Measurements from ENCODE around the gene KHK. TPM values are rescaled to one million over a fixed set of nuclear protein-coding genes. Genes with fewer than 3 reads are reported as not detected.

KHK gene
- total RNA-seq, 8 experiments from 2014 or later, result 0.72 to 5.4 (median 3.4) TPM

DNA sequence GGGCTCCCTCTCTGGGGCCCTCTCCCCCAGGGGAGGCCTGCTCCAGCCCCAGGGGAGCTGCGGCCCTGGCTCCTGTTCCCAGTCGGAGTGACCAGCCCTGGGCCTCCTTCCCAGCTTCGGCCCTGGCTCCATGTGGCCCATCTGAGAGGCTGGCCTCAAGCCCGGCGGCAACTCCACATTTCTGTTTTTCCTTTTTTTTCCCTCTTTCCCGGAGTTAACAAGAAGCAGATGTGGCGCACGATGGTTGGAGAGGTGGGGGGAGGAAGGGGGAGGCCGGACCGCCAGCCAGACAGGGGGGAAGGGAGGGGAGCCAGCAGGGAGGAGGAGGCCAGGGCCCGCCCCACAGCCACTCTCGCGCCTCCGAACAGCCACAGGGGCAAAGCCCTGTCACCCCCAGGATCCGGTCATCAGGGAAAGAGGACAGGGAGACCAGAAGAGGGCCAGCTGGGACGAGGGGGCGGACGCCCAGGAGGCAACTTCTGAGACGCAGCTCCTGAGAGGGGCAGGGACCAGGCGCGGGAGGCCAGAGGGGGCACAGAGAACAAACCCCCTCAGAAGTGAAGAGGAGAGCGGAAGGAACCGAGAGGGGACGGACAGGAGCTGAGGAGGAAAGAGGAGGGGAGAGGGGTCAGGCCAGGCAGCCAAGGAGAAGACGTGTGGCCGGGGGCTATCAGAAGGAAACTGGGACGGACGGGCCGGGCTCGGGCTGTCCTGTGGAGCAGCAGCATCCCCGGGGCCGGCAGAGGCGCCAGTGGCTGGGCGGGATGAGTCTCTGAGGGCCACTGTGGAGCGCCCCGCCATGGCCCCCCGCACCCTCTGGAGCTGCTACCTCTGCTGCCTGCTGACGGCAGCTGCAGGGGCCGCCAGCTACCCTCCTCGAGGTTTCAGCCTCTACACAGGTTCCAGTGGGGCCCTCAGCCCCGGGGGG is 8.0 kb upstream of the KHK start, which contains the start of gene EMILIN1:
EMILIN1 (plus strand) TSS at position 349 of the 928 bp plus-strand sequence; CDS start at position 800, 451 bp downstream.
- in situ Hi-C loops (cut with MboI; ENCODE audit: low pct_unique_long_range_greater_than_20kb in 2 of 9, low sequenced_read_pairs in 9 of 9, unreplicated experiment in 9 of 9), result loop anchor here in 2 of 9 experiments (25.0 kb wide), 2 partner anchors 116 to 134 kb away; partner anchors contain the start of genes ATRAID (in 1 of the 2), CAD (in 1 of the 2), MAPRE3 (in 1 of the 2) and SLC5A6 (in 1 of the 2)
- peak in 6 of 8 experiments; percentile 2 to 68 (median 38) for ATAC-seq (replicated peaks in 6 of 8)
- H3K27ac ChIP-seq, result peak within 1 kb of the TSS in 1 of 2 donors; percentile 50
- peaks cover 33 to 34% of the 10 kb centered on the region in 2 donors for H3K4me1 ChIP-seq (replicated peaks in 1 of 2)
- no peak within 1 kb of the TSS for H3K4me3 ChIP-seq
- WGBS, 10 experiments, result 0% methylated on average over 1 of the region's 41 CpGs; no CpG with 5 or more reads in 9 of the 10 experiments

DNA sequence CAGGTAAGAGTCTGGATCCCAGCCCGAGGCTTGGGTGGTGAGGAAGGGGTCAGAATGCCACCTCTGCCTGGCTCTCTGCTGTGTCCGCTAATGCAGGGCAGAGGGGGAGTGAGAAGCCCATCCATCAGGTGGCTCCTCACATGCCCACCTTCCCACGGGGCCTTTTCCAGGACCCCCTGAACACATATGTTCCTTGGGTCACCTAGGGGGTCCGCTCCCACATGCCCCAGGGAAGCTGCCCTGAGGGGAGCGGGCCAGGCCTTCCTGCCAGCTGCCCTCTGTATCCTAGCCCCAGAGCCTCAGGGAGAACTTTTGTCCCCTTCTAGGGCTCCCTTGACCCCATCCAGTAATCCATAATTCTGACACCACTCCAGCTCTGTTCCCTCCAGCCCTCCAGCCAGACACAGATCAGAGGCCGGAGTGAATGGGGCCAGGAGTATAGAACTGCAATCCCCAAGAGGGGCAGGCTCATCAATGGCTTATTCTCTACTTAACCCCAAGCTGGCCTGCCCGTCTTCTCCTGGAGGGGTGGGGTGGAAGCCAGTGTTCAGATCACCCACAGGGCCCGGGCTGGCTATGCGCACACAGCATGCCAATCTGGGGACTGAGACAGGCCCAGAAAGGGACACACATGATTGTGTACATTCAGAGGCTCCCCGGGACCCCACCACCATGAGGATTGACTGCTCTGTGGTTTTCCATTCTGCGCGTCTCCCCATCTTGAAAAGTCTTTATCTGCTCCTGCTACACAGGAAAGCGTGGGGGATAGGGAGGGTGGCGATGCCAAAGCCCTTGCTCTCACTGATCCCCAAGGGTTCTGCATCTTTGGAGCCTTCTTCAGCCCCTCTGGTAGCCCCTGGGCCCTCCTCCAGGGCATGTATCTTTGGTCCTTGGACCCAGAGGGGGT is 7.1 kb upstream of the KHK start:
- in situ Hi-C loops (cut with MboI; ENCODE audit: low pct_unique_long_range_greater_than_20kb in 2 of 9, low sequenced_read_pairs in 9 of 9, unreplicated experiment in 9 of 9), result loop anchor here in 2 of 9 experiments (25.0 kb wide), 2 partner anchors 117 to 133 kb away; partner anchors contain the start of genes ATRAID (in 1 of the 2), CAD (in 1 of the 2), MAPRE3 (in 1 of the 2) and SLC5A6 (in 1 of the 2)
- H3K27ac ChIP-seq, result peak overlapping the region; percentile 15 to 50
- H3K4me3 ChIP-seq, result no peak overlapping the region
- 0 to 90% (median 54%) methylated on average over 1 to 4 of the region's 14 CpGs; no CpG with 5 or more reads in 5 of the 10 experiments for WGBS, 10 experiments
- H3K4me1 ChIP-seq (replicated peaks in 1 of 2), result peaks cover 33 to 34% of the 10 kb centered on the region in 2 donors
- ATAC-seq (replicated peaks in 6 of 8), result no peak

DNA sequence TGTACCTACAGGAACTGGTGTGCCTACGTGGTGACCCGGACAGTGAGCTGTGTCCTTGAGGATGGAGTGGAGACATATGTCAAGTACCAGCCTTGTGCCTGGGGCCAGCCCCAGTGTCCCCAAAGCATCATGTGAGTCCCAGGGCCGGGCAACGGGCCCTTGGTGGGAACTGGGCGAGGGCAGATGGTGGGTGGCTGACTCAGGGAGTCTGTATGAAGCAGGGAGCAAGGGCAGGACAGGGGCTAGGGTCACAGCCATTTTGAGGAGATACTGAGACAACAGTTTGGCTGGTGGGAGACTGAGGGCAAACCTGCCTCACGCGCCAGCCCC is 6.5 kb upstream of the KHK start:
- Histone ChIP-seq H3K4me1 (replicated peaks in 1 of 2) (peaks cover 36 to 38% of the 10 kb centered on the region in 2 donors), H3K4me3 (no peak overlapping the region), H3K27ac (no peak overlapping the region)
- 20 to 100% (median 84%) methylated on average over 1 to 5 of the region's 7 CpGs; no CpG with 5 or more reads in 6 of the 10 experiments for WGBS, 10 experiments
- ATAC-seq (replicated peaks in 6 of 8), result no peak
- in situ Hi-C loops (cut with MboI; ENCODE audit: low pct_unique_long_range_greater_than_20kb in 2 of 9, low sequenced_read_pairs in 9 of 9, unreplicated experiment in 9 of 9), result loop anchor here in 2 of 9 experiments (25.0 kb wide), 2 partner anchors 118 to 132 kb away; partner anchors contain the start of genes ATRAID (in 1 of the 2), CAD (in 1 of the 2), MAPRE3 (in 1 of the 2) and SLC5A6 (in 1 of the 2)

DNA sequence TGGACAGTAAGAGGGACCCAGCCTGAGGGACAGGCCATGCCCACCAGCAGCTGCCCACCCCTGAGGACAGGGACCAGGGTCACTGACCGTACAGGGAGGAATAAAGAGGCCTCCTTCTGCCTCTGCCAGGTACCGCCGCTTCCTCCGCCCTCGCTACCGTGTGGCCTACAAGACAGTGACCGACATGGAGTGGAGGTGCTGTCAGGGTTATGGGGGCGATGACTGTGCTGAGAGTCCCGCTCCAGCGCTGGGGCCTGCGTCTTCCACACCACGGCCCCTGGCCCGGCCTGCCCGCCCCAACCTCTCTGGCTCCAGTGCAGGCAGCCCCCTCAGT is 6.0 kb upstream of the KHK start:
- Histone ChIP-seq H3K27ac (no peak overlapping the region), H3K4me3 (no peak overlapping the region), H3K4me1 (replicated peaks in 1 of 2) (peaks cover 40 to 41% of the 10 kb centered on the region in 2 donors)
- 76 to 100% (median 90%) methylated on average over 1 to 6 of the region's 14 CpGs; no CpG with 5 or more reads in 6 of the 10 experiments for WGBS, 10 experiments
- in situ Hi-C loops (cut with MboI; ENCODE audit: low pct_unique_long_range_greater_than_20kb in 2 of 9, low sequenced_read_pairs in 9 of 9, unreplicated experiment in 9 of 9), result loop anchor here in 2 of 9 experiments (25.0 kb wide), 2 partner anchors 118 to 132 kb away; partner anchors contain the start of genes ATRAID (in 1 of the 2), CAD (in 1 of the 2), MAPRE3 (in 1 of the 2) and SLC5A6 (in 1 of the 2)
- no peak for ATAC-seq (replicated peaks in 6 of 8)

DNA sequence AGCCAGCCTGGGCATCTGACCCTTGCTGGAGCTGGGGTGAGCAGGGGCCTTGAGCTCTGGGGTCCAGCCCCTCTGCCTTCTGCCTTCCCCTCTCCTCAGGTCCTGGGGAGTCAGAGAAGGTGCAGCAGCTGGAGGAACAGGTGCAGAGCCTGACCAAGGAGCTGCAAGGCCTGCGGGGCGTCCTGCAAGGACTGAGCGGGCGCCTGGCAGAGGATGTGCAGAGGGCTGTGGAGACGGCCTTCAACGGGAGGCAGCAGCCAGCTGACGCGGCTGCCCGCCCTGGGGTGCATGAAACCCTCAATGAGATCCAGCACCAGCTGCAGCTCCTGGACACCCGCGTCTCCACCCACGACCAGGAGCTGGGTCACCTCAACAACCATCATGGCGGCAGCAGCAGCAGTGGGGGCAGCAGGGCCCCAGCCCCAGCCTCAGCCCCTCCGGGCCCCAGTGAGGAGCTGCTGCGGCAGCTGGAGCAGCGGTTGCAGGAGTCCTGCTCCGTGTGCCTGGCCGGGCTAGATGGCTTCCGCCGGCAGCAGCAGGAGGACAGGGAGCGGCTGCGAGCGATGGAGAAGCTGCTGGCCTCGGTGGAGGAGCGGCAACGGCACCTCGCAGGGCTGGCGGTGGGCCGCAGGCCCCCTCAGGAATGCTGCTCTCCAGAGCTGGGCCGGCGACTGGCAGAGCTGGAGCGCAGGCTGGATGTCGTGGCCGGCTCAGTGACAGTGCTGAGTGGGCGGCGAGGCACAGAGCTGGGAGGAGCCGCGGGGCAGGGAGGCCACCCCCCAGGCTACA is 4.4 kb upstream of the KHK start:
- Histone ChIP-seq H3K4me3 (no peak overlapping the region), H3K4me1 (replicated peaks in 1 of 2) (peaks cover 40 to 41% of the 10 kb centered on the region in 2 donors), H3K27ac (peak overlapping the region; percentile 52 to 80)
- ATAC-seq (replicated peaks in 6 of 8), result no peak
- 76 to 100% (median 90%) methylated on average over 1 to 18 of the region's 38 CpGs; no CpG with 5 or more reads in 4 of the 10 experiments for WGBS, 10 experiments
- in situ Hi-C loops (cut with MboI; ENCODE audit: low pct_unique_long_range_greater_than_20kb in 2 of 9, low sequenced_read_pairs in 9 of 9, unreplicated experiment in 9 of 9), result loop anchor here in 2 of 9 experiments (25.0 kb wide), 2 partner anchors 120 to 130 kb away; partner anchors contain the start of genes ATRAID (in 1 of the 2), CAD (in 1 of the 2), MAPRE3 (in 1 of the 2) and SLC5A6 (in 1 of the 2)

DNA sequence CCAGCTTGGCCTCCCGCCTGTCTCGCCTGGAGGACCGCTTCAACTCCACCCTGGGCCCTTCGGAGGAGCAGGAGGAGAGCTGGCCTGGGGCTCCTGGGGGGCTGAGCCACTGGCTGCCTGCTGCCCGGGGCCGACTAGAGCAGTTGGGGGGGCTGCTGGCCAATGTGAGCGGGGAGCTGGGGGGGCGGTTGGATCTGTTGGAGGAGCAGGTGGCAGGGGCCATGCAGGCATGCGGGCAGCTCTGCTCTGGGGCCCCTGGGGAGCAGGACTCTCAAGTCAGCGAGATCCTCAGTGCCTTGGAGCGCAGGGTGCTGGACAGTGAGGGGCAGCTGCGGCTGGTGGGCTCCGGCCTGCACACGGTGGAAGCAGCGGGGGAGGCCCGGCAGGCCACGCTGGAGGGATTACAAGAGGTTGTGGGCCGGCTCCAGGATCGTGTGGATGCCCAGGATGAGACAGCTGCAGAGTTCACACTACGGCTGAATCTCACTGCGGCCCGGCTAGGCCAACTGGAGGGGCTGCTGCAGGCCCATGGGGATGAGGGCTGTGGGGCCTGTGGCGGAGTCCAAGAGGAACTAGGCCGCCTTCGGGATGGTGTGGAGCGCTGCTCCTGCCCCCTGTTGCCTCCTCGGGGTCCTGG is 3.7 kb upstream of the KHK start:
- no peak for ATAC-seq (replicated peaks in 6 of 8)
- in situ Hi-C loops (cut with MboI; ENCODE audit: low pct_unique_long_range_greater_than_20kb in 2 of 9, low sequenced_read_pairs in 9 of 9, unreplicated experiment in 9 of 9), result loop anchor here in 2 of 9 experiments (25.0 kb wide), 2 partner anchors 121 to 129 kb away; partner anchors contain the start of genes ATRAID (in 1 of the 2), CAD (in 1 of the 2), MAPRE3 (in 1 of the 2) and SLC5A6 (in 1 of the 2)
- H3K4me1 ChIP-seq (replicated peaks in 1 of 2), result peaks cover 45 to 47% of the 10 kb centered on the region in 2 donors
- 83 to 100% (median 100%) methylated on average over 1 to 2 of the region's 27 CpGs; no CpG with 5 or more reads in 7 of the 10 experiments for WGBS, 10 experiments
- H3K4me3 ChIP-seq, result no peak overlapping the region
- no peak overlapping the region for H3K27ac ChIP-seq

DNA sequence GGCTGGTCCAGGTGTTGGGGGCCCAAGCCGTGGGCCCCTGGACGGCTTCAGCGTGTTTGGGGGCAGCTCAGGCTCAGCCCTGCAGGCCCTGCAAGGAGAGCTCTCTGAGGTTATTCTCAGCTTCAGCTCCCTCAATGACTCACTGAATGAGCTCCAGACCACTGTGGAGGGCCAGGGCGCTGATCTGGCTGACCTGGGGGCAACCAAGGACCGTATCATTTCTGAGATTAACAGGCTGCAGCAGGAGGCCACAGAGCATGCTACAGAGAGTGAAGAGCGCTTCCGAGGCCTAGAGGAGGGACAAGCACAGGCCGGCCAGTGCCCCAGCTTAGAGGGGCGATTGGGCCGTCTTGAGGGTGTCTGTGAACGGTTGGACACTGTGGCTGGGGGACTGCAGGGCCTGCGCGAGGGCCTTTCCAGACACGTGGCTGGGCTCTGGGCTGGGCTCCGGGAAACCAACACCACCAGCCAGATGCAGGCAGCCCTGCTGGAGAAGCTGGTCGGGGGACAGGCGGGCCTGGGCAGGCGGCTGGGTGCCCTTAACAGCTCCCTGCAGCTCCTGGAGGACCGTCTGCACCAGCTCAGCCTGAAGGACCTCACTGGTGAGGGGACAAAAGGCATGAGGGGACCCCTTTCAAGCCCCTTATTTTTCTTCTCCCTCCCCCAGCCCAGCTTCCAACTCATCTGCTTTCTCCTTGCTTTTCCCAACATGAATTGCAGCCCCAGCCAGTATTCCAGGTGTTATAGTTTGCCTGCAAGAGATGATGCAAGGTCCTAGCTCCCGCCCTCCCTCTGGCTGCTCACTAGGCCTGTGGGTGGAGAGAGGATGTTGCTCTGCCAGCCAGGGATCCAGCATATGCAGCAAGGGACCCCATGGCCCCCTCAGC is 2.9 kb upstream of the KHK start:
- in situ Hi-C loops (cut with MboI; ENCODE audit: low pct_unique_long_range_greater_than_20kb in 2 of 9, low sequenced_read_pairs in 9 of 9, unreplicated experiment in 9 of 9), result loop anchor here in 2 of 9 experiments (25.0 kb wide), 2 partner anchors 121 to 129 kb away; partner anchors contain the start of genes ATRAID (in 1 of the 2), CAD (in 1 of the 2), MAPRE3 (in 1 of the 2) and SLC5A6 (in 1 of the 2)
- H3K4me3 ChIP-seq, result no peak overlapping the region
- WGBS, 10 experiments, result 80 to 100% (median 98%) methylated on average over 1 to 5 of the region's 20 CpGs; no CpG with 5 or more reads in 4 of the 10 experiments
- ATAC-seq (replicated peaks in 6 of 8), result no peak
- H3K4me1 ChIP-seq (replicated peaks in 1 of 2), result peaks cover 39 to 40% of the 10 kb centered on the region in 2 donors
- H3K27ac ChIP-seq, result no peak overlapping the region

DNA sequence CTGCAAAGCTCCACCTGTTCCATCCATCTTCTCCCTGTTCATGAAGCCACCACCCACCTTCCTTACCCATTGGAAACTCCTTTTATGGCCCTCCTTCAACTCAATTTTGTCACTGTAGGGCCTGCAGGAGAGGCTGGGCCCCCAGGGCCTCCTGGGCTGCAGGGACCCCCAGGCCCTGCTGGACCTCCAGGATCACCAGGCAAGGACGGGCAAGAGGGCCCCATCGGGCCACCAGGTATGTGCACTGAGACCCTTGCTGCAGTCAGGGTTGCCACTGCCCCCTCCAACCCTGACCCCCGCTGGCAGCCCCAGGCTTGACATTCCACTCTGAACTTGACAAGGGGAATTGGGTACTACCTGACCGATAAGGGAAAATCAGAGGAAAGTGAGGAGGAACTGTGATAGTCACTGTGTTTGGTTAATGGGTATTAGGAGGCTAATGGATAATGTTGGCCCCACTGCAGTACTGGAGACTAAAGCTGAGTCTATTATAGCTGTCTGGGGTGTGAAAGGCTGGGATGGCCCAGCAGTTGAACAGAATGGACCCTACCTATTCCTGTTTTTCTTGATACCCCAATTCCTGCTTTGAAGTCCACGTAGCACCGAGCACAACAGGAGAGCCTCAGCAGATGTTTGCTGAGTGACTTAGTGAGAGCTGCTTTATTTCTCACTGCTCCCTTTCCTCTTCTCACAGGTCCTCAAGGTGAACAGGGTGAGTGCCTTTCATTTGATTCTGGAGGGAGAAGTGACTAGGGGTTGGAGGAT is 2.1 kb upstream of the KHK start:
- WGBS, 10 experiments, result 75 to 100% (median 89%) methylated on average over 1 to 5 of the region's 6 CpGs; no CpG with 5 or more reads in 3 of the 10 experiments
- no peak overlapping the region for H3K27ac ChIP-seq
- peaks cover 30 to 31% of the 10 kb centered on the region in 2 donors for H3K4me1 ChIP-seq (replicated peaks in 1 of 2)
- ATAC-seq (replicated peaks in 6 of 8), result no peak
- no peak overlapping the region for H3K4me3 ChIP-seq
- in situ Hi-C loops (cut with MboI; ENCODE audit: low pct_unique_long_range_greater_than_20kb in 2 of 9, low sequenced_read_pairs in 9 of 9, unreplicated experiment in 9 of 9), result loop anchor here in 2 of 9 experiments (25.0 kb wide), 2 partner anchors 122 to 128 kb away; partner anchors contain the start of genes ATRAID (in 1 of the 2), CAD (in 1 of the 2), MAPRE3 (in 1 of the 2) and SLC5A6 (in 1 of the 2)

DNA sequence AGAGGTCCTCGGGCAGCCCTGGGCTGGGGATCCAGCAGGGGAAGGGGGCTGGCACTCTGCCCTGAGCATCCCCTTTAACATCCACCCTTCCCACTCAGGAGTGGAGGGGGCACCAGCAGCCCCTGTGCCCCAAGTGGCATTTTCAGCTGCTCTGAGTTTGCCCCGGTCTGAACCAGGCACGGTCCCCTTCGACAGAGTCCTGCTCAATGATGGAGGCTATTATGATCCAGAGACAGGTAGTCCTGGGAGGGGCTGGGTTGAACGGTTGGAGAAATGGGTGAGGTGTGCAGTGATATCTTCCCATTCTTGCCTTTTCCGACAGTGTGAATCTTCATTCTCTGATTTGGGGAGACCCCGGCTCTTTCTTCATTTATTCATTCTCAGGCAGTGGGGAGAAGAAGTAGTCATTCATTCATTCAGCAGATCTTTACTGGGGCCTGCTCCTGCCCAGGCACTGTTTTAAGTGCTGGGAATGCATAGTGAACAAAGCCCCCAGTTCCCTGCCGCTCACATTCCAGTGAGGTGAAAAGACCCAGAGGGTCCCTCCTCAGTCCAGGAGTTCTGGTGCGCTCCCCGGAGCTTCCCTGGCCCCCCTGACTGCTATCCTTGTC is 1.4 kb upstream of the KHK start:
- 0 to 83% (median 67%) methylated on average over 1 to 4 of the region's 10 CpGs; no CpG with 5 or more reads in 4 of the 10 experiments for whole genome bisulfite sequencing, 10 experiments
- Histone ChIP-seq H3K4me3 (peak overlapping the region; percentile 45 to 51 (median 46)), H3K27ac (peak overlapping the region in 1 of 2 donors; percentile 85), H3K4me1 (replicated peaks in 1 of 2) (peaks cover 24 to 26% of the 10 kb centered on the region in 2 donors)
- ATAC-seq (replicated peaks in 6 of 8), result no peak
- in situ Hi-C loops (cut with MboI; ENCODE audit: low pct_unique_long_range_greater_than_20kb in 2 of 9, low sequenced_read_pairs in 9 of 9, unreplicated experiment in 9 of 9), result loop anchor here in 2 of 9 experiments (25.0 kb wide), 2 partner anchors 123 to 127 kb away; partner anchors contain the start of genes ATRAID (in 1 of the 2), CAD (in 1 of the 2), MAPRE3 (in 1 of the 2) and SLC5A6 (in 1 of the 2)

Data from motor neuron (in vitro differentiated cells).